ENCODE data around the gene CLSTN2. TPM values are rescaled to one million over a fixed set of nuclear protein-coding genes. Genes with fewer than 3 reads are reported as not detected.

Gene CLSTN2
- total and polyA plus RNA-seq, 2 experiments from 2014 or later: 3.5 to 7.0 TPM

DNA sequence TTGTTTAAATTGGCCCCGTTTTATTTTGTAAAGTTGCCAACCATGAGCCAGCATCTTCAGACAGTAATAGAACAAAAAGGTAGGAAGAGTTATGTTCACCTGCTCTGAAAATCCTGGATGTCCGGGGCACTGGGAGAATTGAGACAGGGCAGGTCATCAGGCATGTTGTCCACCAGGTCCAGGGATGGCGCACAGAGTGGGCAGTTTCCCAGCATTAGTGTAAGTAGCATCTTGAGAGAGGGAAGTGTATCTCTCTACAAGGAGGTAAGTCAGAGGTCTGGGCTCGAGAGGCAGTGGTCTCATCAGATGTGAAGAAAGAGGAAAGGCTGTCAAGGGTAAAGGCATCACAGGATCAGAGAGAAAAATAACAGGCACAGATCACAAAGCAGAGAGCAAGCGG lies 339.4 kb downstream of the CLSTN2 start:
- no peak overlapping the region for H3K4me3 ChIP-seq
- no peaks in the 10 kb centered on the region for H3K36me3 ChIP-seq
- no peaks in the 10 kb centered on the region for H3K27me3 ChIP-seq
- H3K4me1 ChIP-seq (ENCODE audit: low read depth): peaks cover 6% of the 10 kb centered on the region
- no peaks in the 10 kb centered on the region for H3K9me3 ChIP-seq (ENCODE audit: low read depth)
- DNase-seq (ENCODE audit: low read depth in 1 of 2, low spot score in 1 of 2): no peak
- no peak overlapping the region for H3K27ac ChIP-seq
- TF ChIP-seq, protein P1, sequence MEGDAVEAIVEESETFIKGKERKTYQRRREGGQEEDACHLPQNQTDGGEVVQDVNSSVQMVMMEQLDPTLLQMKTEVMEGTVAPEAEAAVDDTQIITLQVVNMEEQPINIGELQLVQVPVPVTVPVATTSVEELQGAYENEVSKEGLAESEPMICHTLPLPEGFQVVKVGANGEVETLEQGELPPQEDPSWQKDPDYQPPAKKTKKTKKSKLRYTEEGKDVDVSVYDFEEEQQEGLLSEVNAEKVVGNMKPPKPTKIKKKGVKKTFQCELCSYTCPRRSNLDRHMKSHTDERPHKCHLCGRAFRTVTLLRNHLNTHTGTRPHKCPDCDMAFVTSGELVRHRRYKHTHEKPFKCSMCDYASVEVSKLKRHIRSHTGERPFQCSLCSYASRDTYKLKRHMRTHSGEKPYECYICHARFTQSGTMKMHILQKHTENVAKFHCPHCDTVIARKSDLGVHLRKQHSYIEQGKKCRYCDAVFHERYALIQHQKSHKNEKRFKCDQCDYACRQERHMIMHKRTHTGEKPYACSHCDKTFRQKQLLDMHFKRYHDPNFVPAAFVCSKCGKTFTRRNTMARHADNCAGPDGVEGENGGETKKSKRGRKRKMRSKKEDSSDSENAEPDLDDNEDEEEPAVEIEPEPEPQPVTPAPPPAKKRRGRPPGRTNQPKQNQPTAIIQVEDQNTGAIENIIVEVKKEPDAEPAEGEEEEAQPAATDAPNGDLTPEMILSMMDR (IDR thresholded peaks at IDR 0.05; ENCODE audit: low read depth, low read length): no peak

DNA sequence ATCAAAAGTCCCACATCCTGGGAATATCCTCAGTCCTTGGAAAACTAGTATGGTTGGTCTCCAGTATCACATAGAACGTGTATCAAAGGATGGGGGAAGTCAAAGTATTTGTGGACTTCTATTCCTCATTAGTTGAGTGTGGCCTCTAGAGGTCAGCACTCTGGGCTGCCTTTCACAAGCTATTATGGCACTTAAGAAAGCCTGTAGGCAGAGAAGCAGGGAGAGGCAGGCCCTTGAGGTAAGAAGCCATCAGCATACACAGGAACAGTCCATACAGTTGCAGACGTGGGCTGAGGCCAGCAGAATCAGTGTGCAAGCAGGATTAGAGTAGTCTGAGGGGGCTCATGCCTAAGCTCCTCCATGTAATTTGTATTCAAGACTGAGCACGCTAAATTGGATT lies 341.7 kb downstream of the CLSTN2 start:
- no peaks in the 10 kb centered on the region for H3K27me3 ChIP-seq
- H3K27ac ChIP-seq: no peak overlapping the region
- H3K9me3 ChIP-seq (ENCODE audit: low read depth): no peaks in the 10 kb centered on the region
- H3K4me1 ChIP-seq (ENCODE audit: low read depth): peaks cover 6% of the 10 kb centered on the region
- H3K4me3 ChIP-seq: no peak overlapping the region
- DNase-seq (ENCODE audit: low read depth in 1 of 2, low spot score in 1 of 2): peak; percentile 35 to 80
- TF ChIP-seq, protein P1 (IDR thresholded peaks at IDR 0.05; ENCODE audit: low read depth, low read length): peak; percentile 40
- H3K36me3 ChIP-seq: no peaks in the 10 kb centered on the region

DNA sequence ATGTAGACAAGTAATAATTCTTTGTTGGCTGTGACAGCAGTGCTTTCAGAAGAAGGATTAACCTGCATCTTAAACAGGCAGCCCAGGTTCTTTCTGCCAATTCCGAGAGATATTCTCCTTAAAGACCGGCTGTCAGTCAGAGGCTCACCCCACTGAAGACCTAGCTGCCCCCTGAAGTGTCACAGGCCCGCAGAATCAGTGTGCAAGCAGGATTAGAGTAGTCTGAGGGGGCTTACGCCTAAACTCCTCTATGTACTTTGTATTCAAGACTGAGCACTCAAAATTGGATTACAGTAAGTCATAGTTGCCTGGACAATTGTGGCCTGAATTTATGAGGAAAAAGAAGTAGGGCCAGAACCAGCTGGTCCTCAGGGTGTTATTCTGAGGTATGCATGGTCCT lies 342.9 kb downstream of the CLSTN2 start:
- no peak for DNase-seq (ENCODE audit: low read depth in 1 of 2, low spot score in 1 of 2)
- TF ChIP-seq, protein P1 (IDR thresholded peaks at IDR 0.05; ENCODE audit: low read depth, low read length): no peak
- Histone ChIP-seq H3K4me3 (no peak overlapping the region), H3K27me3 (peaks cover 7% of the 10 kb centered on the region), H3K9me3 (ENCODE audit: low read depth) (no peaks in the 10 kb centered on the region), H3K4me1 (ENCODE audit: low read depth) (peaks cover 6% of the 10 kb centered on the region), H3K36me3 (no peaks in the 10 kb centered on the region), H3K27ac (no peak overlapping the region)

DNA sequence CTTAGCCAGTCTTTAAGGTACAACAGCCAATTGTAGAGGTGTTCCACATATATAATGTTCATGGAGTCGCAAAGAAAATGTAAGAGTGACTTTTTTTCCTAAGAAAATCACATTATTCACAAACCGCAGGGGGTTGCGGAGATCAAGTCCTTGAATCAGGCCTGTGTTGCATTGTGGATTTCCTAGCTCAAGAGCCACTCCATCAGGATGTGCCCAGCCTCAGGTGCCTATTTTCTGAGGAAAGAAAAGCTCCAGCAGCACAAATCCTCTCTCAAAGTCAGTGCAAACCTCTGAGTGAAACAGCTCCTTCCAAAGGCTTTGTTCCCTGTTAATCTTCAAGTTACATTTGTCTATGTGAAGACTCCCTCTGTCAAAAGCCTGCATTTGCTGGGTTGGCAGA lies 349.4 kb downstream of the CLSTN2 start:
- H3K27me3 ChIP-seq: peaks cover 22% of the 10 kb centered on the region
- no peaks in the 10 kb centered on the region for H3K9me3 ChIP-seq (ENCODE audit: low read depth)
- no peaks in the 10 kb centered on the region for H3K36me3 ChIP-seq
- no peak for DNase-seq (ENCODE audit: low read depth in 1 of 2, low spot score in 1 of 2)
- H3K4me1 ChIP-seq (ENCODE audit: low read depth): no peaks in the 10 kb centered on the region
- no peak overlapping the region for H3K4me3 ChIP-seq
- TF ChIP-seq, protein P1 (IDR thresholded peaks at IDR 0.05; ENCODE audit: low read depth, low read length): no peak
- H3K27ac ChIP-seq: no peak overlapping the region

DNA sequence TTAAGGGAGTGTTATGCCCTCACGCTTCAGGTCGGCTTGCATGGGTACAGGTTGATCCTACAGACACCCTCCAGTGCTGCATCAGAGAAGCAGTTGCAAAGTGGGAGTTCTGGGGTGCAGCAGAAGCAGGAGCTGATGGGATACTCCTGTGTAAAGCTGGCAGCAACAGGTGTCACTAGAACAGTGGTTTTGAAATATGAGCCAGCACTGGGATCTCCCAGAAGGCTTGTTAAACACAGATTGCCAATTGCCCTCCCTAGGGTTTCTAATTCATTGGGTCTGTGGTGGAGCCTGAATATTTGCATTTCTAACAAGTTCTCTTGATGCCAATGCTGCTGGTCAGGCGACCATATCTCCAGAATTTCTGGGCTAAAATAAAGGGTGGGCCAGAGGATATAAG lies 350.4 kb downstream of the CLSTN2 start:
- Histone ChIP-seq H3K36me3 (no peaks in the 10 kb centered on the region), H3K4me3 (no peak overlapping the region), H3K9me3 (ENCODE audit: low read depth) (no peaks in the 10 kb centered on the region), H3K4me1 (ENCODE audit: low read depth) (no peaks in the 10 kb centered on the region), H3K27ac (no peak overlapping the region), H3K27me3 (peaks cover 22% of the 10 kb centered on the region)
- DNase-seq (ENCODE audit: low read depth in 1 of 2, low spot score in 1 of 2): no peak
- TF ChIP-seq, protein P1 (IDR thresholded peaks at IDR 0.05; ENCODE audit: low read depth, low read length): no peak

DNA sequence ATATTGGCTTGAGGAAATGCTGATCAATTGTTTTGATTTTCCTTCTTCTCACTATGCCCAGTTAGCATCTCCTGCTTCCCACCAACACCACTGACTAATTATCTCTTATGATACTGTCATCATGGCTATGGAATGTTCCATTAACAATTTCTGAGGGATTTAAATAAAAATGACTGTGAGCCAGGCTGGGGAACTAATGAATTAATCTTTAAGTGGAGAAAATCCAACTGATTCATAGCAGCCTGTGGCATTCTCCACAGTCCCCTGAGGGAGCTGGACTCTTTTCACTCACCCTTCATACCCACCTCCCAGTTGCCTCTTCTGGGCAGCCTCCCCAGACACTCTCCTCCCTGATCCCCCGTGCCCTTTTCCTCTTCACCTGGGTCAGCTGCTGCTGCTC lies 353.6 kb downstream of the CLSTN2 start:
- TF ChIP-seq, protein P1 (IDR thresholded peaks at IDR 0.05; ENCODE audit: low read depth, low read length): no peak
- Histone ChIP-seq H3K36me3 (no peaks in the 10 kb centered on the region), H3K9me3 (ENCODE audit: low read depth) (no peaks in the 10 kb centered on the region), H3K4me3 (no peak overlapping the region), H3K27me3 (peaks cover 8% of the 10 kb centered on the region), H3K4me1 (ENCODE audit: low read depth) (no peaks in the 10 kb centered on the region), H3K27ac (no peak overlapping the region)
- DNase-seq (ENCODE audit: low read depth in 1 of 2, low spot score in 1 of 2): no peak

Measured in cardiac muscle cell (in vitro differentiated cells and primary cell).